GM19324 (cell line): ENCODE measurements around the gene CA5B.
"Not testable (repeated sequence)": the region's sequence is repeated elsewhere in the genome, so short reads cannot be mapped to it uniquely, and the experiment has no call there.

Experiments used
- ATAC-seq: cut with Tn5 transposase; IDR thresholded peaks from one replicate; pipeline ENCODE4 v1.9.1; 2021; ENCODE audit warnings: mild to moderate bottlenecking, moderate library complexity; ENCODE audit not compliant: unreplicated experiment, low FRiP score

Gene CA5B, protein sequence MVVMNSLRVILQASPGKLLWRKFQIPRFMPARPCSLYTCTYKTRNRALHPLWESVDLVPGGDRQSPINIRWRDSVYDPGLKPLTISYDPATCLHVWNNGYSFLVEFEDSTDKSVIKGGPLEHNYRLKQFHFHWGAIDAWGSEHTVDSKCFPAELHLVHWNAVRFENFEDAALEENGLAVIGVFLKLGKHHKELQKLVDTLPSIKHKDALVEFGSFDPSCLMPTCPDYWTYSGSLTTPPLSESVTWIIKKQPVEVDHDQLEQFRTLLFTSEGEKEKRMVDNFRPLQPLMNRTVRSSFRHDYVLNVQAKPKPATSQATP

DNA sequence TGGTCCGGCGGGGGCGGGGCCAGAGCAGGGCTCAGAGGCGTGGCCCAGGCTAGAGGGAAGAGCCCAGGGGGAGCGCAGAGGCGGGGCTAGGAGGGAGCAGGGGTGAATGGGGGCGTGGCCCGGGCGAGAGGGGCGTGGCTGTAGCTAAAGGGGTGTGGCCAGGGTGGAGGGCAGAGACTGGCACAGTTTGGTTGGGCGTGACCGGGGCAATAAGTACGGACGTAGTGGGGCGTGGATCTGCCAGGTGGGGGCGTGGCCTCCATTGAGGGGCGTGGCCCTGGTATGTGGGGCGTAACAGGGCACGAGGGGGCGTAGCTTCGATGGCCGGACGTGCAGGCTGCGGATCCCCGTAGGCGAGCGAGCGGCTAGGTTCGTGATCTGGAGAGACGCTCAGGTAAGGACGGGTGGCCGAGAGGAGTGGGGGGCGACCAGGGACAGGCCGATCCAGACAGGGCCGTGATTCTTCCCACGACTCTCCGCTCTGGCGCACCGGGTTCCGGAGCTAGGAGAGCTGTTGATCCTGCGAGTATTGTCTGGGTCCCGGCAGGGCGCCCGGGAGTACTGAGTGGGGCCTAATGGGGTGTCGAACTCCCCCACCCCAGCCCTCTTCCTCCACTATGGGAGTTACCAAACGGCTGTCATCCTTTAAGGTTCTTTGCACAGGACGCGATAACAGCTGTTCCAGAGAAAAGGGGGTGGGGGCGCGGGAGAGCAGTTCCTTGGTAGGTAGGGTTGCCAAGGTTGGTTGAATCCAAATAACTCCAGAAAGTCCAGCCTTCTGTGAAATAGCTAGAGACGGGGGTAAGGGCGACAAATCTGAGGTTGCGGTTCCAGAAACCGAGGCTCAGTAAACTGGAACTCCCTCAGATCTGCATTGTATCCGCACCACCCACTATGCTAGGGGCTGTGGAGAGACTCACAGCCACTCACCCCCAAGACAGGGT, at the start of gene CA5B:
Gene CA5B (plus strand): TSS at position 312 of the 944 bp plus-strand sequence. CDS start 11,754 bp downstream, outside the sequence.
- peak; percentile 96 for ATAC-seq

DNA sequence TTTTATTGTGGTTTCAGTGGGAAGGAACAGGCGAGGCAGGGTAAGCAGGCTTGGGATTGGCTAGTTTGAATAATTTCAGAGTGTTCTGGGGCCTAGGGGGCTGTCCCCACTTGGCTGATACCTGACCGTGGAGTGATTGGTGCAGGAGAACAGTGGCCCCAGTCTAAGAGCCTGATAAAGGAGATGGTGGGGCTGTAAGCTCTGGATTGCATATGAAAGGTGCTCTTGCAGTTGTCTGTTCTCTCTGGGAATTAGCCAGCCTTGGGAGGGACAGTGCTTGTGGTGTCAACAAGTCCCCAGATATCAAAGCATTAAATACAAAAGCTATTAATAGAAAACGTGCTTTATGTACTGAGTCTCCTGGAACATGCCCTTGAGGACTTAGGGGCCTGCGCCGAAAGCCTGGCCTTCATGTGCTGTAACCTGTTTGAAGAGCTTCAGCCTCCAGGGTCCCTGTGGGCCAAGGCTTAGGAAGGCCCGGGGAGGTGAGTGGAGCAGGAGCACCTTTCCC, 43.1 kb upstream of the CA5B start:
- ATAC-seq: no peak

DNA sequence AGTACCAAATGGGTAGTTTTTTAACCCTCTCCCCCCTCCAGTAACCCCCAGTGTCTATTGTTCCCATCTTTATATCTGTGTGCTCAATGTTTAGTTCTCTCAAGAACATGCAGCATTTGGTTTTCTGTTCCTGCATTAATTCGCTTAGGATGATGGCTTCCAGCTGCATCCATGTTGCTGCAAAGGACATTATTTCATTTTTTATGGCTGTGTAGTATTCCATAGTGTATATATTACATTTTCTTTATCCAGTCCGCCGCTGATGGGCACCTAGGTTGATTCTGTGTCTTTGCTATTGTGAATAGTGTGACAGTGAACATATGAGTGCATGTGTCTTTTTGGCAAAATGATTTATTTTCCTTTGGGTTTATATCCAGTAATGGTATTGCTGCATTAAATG, 41.6 kb upstream of the CA5B start:
- no peak for ATAC-seq

DNA sequence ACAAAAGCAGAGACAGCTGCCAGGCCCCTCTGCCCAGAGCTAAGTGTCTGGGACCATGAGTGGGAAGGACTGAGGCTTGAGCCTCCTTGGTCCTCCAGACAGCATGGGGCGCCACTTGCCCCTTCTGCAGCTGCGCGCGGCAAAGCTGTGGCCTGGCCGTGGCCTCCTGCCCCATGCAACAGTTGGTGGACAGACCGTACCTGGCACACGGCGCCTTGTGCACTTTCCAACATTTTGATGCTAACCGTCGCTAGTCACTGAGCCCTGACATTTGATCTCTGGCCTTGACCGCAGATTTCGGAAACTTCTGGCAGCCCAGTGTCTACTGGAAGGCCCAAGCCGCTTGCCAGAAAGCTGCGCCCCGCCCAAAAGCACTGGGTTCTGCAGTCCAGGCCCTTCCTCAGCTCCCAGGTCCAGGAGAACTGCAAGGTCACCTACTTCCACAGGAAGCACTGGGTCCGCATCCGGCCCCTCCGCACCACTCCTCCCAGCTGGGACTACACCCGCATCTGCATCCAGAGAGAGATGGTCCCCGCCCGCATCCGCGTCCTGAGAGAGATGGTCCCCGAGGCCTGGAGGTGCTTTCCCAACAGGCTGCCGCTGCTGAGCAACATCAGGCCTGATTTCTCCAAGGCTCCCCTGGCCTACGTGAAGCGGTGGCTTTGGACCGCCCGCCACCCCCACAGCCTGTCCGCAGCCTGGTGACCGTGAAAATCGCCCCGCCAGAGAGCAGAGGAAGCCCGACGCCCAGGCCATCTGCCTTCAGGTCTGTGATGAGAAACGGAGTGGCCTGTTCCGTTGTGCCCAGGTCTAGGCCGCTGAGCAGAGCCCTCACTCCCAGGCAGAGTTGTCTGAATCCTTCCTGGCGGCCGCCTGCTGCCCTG, 35.3 kb upstream of the CA5B start:
- ATAC-seq: no peak

DNA sequence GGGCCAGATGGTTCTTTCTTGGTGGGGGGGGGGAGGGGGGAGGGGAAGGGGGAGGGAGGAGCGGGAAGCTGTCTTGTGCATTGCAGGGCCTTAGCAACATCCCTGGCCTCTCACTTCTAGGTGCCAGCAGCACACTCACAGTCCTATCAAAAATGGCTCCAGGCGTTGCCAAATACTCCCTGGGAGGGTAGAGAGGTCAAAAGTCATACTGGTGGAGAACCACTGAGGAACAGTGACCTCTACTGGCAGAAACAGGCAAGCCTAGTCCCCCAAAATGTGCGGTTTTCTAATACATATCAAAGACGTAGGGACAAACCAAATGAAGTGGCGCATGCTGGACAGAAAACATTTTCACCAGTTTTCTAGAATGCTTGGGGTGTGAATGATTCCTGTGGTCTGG, 34.3 kb upstream of the CA5B start:
- ATAC-seq: not testable (repeated sequence)

DNA sequence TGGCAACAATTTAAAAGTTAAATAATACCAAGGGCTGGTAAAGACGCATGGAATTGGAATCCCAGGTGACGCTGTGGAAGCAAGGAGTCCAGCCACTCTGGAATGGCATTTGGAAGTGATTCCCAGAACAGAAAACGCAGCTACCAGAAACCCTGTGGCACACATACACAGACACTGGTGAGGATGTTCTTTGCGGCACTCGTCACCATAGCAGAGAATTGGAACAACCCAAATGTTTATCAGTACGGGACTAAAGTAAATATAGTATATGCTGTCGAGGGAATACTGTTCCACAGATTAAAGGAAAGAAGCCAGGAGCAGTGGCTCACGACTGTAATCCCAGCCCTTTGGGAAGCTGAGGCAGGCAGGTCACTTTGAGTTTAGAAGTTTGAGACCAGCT, 33.8 kb upstream of the CA5B start:
- not testable (repeated sequence) for ATAC-seq

DNA sequence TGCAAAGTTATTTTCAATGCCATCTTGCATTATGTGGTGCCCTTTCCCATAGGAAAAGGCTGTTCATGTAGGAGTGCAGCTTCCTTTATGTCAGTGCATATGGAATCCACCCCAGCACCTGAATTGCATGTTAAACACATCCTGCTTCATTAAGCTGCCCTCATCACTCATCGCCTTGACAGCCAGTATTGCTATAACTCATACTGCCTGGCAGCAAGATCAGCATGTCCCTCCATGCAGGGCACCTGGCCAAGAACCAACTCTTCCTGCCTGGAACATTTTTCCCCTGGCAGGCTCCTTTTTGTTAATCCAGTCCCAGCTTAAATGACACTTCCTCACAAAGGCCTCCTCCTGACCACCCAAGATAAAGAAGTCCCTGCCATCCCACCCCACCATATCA, 23.5 kb upstream of the CA5B start:
- ATAC-seq: no peak

DNA sequence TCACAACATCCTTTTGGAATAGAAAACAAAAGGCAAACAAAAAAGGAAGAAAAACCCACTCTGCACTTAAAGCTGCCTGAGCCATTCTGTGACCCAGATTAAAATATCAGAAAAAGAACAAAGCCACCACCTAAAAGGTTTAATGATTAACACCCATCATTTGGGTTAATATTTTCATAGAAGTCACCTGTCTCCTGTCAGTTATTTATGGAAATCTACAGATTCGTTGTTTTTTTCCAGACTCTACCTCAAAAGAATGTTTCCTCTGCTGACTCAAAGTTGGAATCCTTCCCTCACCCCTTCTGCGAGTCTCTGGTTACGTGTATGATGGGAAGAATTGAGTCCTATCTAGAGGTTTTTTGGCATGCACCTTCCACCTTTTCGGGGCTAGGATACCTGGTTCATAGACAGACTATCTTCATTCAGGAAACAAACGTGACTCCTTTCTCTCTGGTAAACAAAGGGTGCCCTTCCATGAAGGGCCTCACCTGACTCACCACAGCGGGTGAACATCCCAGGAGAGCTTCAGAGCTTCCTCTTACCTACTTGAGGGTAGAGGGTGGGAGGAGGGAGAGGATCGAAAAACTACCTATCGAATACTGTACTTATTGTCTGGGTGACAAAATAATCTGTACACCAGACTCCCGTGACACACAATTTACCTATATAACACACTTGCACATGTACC, 19.6 kb upstream of the CA5B start:
- no peak for ATAC-seq

DNA sequence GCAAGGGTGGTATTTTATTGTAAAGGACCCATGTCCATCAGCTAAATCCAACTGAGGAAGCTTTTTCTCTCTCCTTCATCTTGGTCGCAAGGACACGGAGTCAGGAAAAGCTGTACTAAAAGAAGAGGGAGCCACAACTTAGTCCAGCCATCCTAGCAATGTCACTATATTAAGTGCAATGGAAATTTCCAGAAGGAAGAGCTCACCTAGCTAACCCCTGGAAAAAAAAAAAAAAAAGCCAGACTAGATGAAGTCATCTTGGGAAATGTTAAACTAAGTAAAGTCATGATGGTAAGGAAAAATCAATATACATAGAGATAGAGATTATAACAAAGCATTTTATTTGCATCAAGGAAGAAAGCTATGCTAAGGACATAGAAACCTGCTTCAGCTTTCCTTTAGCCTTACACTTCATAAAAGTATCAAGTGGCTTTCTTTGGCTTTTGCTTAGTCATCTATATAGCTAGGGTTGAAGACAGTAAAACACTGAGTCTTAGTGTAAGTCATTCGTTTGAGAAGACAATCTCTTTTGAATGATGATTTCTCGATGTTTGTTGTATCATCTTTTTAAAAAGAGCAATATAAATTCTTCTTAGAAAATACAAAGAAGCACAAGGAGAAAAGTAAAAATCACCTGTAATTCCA, 18.6 kb upstream of the CA5B start:
- ATAC-seq: no peak

DNA sequence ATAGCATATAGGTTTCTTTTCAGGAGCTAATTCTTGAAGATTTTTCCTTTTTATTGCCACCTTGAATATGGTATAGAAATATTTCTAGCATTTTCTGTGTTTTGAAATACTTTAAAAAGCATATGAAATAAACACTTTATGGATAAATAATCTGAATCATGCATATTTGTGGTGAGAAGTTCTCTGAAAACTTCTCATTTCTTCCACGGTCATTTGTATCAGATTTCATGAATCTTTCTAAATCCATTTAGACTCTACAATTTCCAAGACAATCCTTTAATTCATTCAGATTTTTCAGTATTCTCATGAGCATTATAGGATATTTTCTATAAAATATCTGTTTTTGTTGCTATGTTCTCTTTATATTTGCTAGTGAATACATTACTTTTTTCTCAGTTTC, 16.2 kb upstream of the CA5B start:
- ATAC-seq: no peak

DNA sequence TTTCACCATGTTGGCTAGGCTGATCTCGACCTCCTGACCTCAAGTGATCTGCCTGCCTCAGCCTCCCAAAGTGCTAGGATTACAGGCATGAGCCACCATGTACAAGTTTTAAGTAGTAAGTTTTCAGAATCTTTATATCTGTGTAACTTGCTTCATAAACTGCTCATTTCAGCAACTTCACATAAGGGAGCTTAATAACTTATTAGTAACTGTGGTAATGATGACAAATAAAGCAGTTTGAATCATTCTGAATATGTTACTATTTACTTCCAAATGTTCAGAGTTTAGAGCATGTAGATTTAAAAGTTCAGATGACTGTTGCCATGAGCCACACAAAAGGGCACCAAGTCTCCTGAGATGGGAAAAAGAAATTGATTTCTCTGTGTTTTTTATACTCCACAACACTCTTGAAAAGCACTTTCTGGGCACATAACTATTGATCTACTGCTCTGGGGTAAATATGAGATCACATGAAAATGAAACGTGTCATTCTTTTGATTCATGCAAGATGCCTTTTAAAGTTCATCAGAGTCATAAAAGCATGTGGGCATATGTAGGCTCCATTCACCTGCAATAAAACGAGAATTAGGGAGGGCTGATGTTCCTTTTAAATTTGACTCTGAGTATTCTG, 14.1 kb upstream of the CA5B start:
- no peak for ATAC-seq

DNA sequence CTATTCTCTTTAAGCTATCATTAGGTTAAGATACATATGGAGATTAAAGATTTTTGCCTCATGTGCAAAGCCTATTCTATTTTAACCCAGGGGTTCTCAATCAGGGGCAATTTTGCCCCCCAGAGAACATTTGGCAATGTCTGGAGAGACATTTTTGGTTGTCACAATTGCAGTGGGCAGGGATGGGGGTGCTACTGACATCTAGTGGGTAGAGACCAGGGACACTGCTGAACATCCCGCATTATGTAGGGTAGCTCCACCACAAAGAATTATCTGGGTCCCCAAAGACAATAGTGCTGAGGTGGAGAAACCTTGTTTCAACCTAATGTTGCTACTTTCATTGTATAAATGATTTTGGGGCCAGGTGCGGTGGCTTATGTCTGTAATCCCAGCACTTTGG, 13.2 kb upstream of the CA5B start:
- no peak for ATAC-seq

DNA sequence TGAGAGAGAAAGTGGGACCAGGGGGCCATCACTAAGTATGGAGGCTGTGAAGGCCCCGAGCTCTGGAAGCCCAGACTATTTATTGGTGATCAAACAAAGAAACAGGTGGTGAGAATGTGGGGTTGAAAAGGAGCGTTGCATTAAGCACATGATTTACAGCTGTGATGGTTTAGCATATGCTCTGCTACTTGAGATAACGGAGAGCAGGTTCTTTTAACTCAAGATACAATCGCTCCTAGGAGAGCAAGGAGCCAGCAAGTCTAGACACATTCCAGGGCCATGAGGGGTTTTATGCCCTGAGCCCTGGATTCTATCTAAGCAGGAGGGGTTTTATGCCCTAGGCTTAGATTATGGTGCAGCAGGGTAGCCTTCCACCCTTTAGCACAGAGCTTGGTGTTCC, 6.7 kb upstream of the CA5B start:
- ATAC-seq: not testable (repeated sequence)

DNA sequence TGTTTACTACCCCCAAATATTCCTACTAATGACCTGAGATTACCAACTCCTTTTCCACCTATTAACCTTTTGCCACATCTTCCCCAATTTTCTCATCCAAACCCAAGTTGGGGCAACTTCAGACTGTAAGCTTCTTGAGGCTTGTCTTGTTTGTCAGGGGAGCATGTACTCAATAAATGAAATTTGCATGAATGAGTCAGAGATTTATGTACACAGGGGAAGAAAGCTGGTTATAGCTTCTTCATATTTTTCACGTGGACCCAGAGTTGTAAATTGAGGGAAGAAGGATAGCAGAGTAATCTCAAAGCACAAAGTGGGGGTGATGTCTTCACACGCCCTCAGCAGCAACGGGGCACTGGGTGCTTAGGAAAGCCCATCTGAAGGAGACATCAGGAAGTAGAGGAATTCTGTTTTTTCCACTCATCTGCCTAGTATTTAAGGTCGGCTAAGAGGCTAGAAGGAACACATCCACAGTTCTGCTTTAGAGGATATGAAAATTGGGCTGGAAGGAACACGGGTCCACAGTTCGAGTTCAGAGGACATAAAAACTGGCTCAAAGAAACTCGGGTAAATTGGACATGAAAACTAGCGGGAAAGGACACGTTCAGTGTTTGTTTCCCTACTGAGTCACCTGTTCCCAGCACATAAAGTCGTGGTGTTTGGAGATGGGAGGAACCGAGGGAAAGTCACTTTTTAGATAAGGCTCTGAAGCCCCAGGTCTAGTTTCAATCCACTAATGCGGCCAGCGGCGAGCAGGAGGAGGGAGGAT, 696 bp upstream of the CA5B start:
- ATAC-seq: no peak

DNA sequence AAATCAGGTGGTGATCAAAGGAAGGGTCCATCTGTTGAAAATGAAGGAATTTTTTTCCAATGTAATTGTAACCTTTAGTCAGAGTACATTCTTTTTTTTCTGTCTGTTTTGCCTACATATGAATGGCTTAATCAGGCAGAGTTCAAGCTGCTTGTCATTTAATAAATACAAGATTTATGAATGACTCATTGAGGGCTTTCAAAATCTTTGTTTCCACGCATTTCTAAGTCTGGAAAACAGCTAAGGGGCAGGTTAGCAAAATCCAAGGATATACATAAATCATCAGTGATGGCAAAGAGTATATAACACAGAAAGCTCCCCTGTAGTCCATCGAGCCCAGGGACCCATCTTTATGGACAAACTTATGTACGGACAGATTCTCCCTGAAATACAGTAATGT, 1.8 kb downstream of the CA5B start:
- ATAC-seq: no peak

DNA sequence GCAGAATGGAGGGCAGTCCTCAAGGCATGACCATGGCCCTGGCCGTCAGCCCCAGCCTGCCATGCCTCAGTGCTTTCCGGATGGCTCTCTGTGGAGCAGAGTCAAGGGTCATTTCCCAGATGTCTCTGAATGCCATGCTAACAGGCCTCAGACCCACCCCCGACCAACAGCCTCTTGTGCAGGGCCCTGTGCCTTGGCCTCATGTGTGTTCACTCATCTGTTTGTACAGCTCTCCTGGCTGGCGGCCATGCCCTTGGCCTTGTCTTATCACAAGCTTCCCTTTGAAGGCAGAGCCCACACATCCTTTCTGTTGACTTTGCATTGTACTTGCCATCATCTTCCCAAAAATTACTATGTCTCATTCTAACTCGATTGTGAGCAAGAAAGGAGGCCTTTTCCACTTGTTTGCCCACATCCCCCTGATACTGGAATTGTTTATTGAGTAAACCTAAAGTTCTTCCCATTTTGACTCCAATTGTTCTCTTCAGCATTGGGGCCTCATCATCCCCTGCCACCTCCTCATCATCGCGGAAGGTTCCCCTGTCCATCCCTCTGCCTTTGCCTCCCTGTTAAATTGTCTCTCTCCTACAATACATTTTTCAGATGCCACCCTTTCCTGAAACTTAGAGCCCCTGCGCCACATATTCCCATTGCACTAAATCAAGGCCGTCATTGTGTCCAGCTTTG, 6.3 kb downstream of the CA5B start:
- ATAC-seq: no peak

DNA sequence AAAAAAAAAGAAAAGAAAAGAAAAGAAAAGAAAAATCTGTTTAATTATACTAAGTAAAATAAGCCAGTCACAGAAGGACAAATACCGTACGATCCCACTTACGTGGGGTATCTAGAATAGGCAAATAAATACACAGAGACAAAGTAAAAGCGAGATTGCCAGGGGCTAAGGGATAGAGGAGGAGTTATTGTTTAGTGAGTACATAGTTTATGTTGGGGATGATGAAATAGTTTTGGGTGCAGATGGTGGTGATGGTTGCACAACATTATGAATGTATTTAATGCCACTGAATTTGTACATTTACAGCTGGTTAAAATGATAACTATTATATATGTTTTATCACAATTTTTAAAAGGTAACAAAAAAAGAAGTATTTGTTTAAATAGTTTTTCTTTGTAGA, 7.1 kb downstream of the CA5B start:
- ATAC-seq: no peak

DNA sequence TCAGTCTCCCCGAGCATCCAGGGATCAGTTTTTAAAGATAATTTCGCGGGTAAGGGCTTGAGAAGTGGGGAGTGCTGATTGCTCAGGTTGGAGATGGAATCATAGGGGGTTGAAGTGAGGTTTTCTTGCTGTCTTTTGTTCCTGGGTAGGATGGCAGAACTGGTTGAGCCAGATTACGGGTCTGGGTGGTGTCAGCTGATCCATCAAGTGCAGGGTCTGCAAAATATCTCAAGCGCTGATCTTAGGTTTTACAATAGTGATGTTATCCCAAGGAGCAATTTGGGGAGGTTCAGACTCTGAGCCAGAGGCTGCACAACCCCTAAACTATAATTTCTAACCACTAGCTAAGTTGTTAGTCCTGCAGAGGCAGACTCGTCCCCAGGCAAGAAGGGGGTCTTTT, 8.6 kb downstream of the CA5B start:
- not testable (repeated sequence) for ATAC-seq
